Measurements from ENCODE around the gene PPP2R3B.

GRCh38 chrX:313546-313945, 73.2 kb downstream of the PPP2R3B start:
- no peak for TF ChIP-seq CTCF (IDR thresholded peaks at IDR 0.05; ENCODE audit: low read depth, low read length, poor library complexity, severe bottlenecking)
- no peak for TF ChIP-seq EZH2phosphoT487 (IDR thresholded peaks at IDR 0.05; ENCODE audit: borderline replicate concordance, low read length)

Data from DOHH2 (cell line).